ENCODE data around the gene TBL3.
A peak's percentile ranks its signal among the peaks of the same experiment; 100 is the strongest.

Gene TBL3

DNA sequence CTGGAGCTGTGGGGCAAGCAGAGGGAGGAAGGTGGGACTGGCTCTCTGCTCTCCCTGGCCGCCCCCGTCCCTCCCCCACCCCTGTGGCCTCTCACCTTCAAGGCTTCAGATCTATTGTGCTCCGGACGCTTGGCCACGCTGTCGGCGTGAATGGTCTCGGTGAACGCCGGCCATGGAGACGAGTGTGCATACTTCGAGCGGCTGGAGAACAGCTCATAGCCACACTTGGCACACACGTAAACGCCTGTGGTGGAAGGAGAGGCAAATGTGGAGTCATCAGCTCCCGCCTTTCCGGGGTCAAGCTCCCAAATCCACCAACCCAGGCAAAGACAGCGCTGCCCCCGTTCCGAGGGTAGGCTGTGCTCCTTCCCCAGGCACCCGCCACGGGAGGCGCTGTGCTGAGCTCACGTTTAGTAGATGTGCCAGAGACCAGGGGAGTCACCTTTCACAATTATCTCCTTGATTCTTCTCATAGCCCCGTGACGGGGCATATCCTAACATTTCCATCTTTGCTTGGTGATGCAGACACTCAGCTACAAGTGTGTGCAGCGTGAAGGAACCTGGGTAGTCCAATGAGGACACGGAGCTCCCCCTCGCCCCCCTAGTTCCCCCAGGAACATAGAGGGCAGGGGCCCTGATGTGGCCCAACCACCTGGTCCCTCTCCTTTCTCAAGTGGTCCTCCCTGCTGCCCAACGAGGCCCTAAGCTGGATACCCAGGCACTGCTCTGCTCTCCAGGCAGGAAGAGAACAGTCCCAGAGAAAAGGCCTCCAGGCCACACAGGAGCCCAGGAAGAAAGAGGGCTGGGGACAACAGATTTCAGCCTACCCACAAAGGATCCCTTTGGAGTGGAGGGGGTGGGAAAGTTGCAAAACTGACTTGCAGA, 30.4 kb upstream of the TBL3 start:
- no peak for TF ChIP-seq ZNF8 (CRISPR knock-in tag; IDR thresholded peaks at IDR 0.05)
- no peak for TF ChIP-seq BACH2 (CRISPR knock-in tag; IDR thresholded peaks at IDR 0.05; ENCODE audit: borderline replicate concordance)
- TF ChIP-seq, protein P1, sequence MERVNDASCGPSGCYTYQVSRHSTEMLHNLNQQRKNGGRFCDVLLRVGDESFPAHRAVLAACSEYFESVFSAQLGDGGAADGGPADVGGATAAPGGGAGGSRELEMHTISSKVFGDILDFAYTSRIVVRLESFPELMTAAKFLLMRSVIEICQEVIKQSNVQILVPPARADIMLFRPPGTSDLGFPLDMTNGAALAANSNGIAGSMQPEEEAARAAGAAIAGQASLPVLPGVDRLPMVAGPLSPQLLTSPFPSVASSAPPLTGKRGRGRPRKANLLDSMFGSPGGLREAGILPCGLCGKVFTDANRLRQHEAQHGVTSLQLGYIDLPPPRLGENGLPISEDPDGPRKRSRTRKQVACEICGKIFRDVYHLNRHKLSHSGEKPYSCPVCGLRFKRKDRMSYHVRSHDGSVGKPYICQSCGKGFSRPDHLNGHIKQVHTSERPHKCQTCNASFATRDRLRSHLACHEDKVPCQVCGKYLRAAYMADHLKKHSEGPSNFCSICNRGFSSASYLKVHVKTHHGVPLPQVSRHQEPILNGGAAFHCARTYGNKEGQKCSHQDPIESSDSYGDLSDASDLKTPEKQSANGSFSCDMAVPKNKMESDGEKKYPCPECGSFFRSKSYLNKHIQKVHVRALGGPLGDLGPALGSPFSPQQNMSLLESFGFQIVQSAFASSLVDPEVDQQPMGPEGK (CRISPR knock-in tag; IDR thresholded peaks at IDR 0.05; ENCODE audit: borderline replicate concordance), result no peak
- no peak for TF ChIP-seq TOX (CRISPR knock-in tag; IDR thresholded peaks at IDR 0.05; ENCODE audit: borderline replicate concordance)
- TF ChIP-seq, protein P2, sequence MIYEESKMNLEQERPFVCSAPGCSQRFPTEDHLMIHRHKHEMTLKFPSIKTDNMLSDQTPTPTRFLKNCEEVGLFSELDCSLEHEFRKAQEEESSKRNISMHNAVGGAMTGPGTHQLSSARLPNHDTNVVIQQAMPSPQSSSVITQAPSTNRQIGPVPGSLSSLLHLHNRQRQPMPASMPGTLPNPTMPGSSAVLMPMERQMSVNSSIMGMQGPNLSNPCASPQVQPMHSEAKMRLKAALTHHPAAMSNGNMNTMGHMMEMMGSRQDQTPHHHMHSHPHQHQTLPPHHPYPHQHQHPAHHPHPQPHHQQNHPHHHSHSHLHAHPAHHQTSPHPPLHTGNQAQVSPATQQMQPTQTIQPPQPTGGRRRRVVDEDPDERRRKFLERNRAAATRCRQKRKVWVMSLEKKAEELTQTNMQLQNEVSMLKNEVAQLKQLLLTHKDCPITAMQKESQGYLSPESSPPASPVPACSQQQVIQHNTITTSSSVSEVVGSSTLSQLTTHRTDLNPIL (CRISPR knock-in tag; IDR thresholded peaks at IDR 0.05; ENCODE audit: low read depth), result no peak
- TF ChIP-seq PPARA (CRISPR knock-in tag; IDR thresholded peaks at IDR 0.05; ENCODE audit: borderline replicate concordance), result no peak
- TF ChIP-seq ZFP3 (CRISPR knock-in tag; IDR thresholded peaks at IDR 0.05), result no peak
- no peak for TF ChIP-seq ZNF565 (CRISPR knock-in tag; conservative IDR thresholded peaks at IDR 0.05; ENCODE audit: low read depth)
- no peak for TF ChIP-seq ZC3H10 (CRISPR knock-in tag; IDR thresholded peaks at IDR 0.05)
- TF ChIP-seq, protein P3, sequence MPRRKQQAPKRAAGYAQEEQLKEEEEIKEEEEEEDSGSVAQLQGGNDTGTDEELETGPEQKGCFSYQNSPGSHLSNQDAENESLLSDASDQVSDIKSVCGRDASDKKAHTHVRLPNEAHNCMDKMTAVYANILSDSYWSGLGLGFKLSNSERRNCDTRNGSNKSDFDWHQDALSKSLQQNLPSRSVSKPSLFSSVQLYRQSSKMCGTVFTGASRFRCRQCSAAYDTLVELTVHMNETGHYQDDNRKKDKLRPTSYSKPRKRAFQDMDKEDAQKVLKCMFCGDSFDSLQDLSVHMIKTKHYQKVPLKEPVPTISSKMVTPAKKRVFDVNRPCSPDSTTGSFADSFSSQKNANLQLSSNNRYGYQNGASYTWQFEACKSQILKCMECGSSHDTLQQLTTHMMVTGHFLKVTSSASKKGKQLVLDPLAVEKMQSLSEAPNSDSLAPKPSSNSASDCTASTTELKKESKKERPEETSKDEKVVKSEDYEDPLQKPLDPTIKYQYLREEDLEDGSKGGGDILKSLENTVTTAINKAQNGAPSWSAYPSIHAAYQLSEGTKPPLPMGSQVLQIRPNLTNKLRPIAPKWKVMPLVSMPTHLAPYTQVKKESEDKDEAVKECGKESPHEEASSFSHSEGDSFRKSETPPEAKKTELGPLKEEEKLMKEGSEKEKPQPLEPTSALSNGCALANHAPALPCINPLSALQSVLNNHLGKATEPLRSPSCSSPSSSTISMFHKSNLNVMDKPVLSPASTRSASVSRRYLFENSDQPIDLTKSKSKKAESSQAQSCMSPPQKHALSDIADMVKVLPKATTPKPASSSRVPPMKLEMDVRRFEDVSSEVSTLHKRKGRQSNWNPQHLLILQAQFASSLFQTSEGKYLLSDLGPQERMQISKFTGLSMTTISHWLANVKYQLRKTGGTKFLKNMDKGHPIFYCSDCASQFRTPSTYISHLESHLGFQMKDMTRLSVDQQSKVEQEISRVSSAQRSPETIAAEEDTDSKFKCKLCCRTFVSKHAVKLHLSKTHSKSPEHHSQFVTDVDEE (CRISPR knock-in tag; IDR thresholded peaks at IDR 0.05), result no peak
- ATAC-seq, result no peak

DNA sequence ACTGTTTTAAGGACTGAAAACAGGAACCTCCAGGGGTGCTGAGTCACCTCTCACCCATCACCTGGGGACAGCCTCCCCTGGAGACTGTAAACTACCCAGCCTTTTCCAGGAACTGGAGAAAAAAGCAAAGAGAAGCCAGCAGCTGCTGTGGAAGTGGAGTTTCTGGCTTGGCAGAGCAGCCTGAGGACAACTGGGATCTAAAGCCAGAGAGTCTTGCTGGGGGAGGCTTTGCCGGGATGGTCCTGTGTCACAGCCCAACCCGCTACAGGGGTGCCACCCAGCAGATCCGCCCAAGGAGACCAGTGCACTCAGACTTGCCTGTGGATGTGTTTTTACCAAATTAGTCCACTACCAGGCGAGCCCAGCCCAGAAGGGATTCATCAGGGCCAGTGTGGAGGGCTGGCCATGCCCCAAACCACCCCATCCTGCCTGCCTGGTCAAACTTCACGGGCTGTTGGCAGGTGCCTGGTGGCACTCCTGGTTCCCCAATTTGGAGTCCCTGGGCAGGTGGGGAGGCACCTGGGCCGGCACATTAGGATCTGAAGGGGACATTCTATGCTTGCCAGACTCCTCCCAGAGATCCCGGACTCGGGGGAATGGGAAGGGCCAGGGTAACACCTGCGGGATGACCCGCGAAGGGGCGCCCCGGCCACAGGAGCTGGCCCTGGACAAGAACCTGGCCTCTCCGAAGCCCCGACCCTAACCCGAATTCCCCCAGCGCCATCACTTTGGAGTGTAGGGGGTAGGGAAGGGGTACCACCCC, 29.6 kb upstream of the TBL3 start:
- no peak for TF ChIP-seq ARNTL (CRISPR knock-in tag; IDR thresholded peaks at IDR 0.05; ENCODE audit: borderline replicate concordance, low read depth)
- no peak for TF ChIP-seq OSR1 (CRISPR knock-in tag; IDR thresholded peaks at IDR 0.05)
- TF ChIP-seq ESRRG (CRISPR knock-in tag; IDR thresholded peaks at IDR 0.05), result no peak
- ATAC-seq, result peak; percentile 13

DNA sequence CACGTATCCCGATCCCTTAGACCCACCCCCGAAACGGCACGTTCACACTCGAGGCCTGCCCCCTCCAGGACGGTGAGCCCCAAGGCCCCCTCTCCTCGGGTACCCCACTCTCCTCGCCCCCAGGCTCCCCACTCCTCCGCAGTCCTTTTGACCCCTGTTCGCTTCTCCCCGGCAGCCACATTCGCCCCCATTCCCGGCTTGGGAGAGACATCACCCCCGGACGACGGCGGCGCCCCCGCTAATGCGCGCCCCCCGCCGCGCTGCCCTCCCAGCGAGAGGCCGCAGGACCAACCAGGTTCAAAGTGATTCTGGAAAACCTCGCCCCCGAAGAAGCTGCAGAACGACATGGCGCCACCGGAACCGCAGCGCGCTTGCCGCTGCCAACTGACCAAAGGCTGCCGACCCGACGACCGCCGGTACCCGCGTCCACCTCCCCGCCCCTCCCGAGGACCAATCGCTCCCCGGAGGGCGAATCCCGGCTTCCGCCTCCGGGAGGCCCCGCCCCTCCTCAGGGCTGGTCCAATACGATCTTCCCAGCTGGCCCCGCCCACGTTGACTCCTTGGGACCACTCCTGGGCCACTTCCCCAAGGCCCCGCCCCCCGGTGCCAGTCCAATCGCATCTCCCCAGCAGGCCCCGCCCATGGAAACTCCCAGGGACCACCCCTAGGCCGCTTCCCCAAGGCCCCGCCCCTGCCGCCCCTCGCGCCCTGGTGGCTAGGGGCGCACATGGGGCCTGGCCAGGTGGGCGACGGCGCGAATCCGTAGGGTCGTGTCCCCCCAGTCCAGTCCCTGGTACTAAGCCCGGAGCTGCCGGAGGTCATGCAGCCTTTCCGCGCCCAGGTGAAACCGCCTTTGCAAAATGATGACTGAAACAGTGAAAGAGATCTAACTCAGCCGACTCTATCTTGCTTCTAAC, 28.8 kb upstream of the TBL3 start, which contains the start of gene MSRB1:
Gene MSRB1 (minus strand): TSS at position 390 of the 917 bp plus-strand sequence. CDS start 43 bp downstream, at position 347.
- TF ChIP-seq ARNTL (CRISPR knock-in tag; IDR thresholded peaks at IDR 0.05; ENCODE audit: borderline replicate concordance, low read depth) (no peak), SNAI2 (CRISPR knock-in tag; IDR thresholded peaks at IDR 0.05) (no peak), GLIS3 (CRISPR knock-in tag; IDR thresholded peaks at IDR 0.05) (no peak), ZNF70 (CRISPR knock-in tag; IDR thresholded peaks at IDR 0.05) (no peak), CSDC2 (CRISPR knock-in tag; IDR thresholded peaks at IDR 0.05) (no peak), ZNF565 (CRISPR knock-in tag; conservative IDR thresholded peaks at IDR 0.05; ENCODE audit: low read depth) (no peak), TCF4 (CRISPR knock-in tag; IDR thresholded peaks at IDR 0.05; ENCODE audit: borderline replicate concordance) (no peak)
- TF ChIP-seq, protein P3 (CRISPR knock-in tag; IDR thresholded peaks at IDR 0.05), result no peak
- ATAC-seq, result peak; percentile 97

All from SK-N-SH treated with all-trans-retinoic acid at 6 μM for 48 hours (cell line).